COR-L47 (cell line): ENCODE measurements around the gene FLYWCH1.
"Not testable (repeated sequence)": the region's sequence is repeated elsewhere in the genome, so short reads cannot be mapped to it uniquely, and the experiment has no call there.

ENCODE experiments used
- DNase-seq: peaks from one replicate; lab custom pipeline; 2025; lab: John Stamatoyannopoulos, UW

FLYWCH1 gene

GRCh38 chr16:2925951-2926649 lies 14.4 kb downstream of the FLYWCH1 start:
- DNase-seq: no peak

- no peak for DNase-seq
These were observed 14.9 kb downstream of the FLYWCH1 start for GRCh38 chr16:2926650-2926999.

GRCh38 chr16:2927010-2927646 lies 15.4 kb downstream of the FLYWCH1 start:
- peak; percentile 82 for DNase-seq

- not testable (repeated sequence) for DNase-seq
These were observed 16.4 kb downstream of the FLYWCH1 start for GRCh38 chr16:2928151-2928550.

- DNase-seq: no peak
These were observed 17.1 kb downstream of the FLYWCH1 start for GRCh38 chr16:2928796-2929195.

GRCh38 chr16:2929693-2930092 lies 18.0 kb downstream of the FLYWCH1 start:
- DNase-seq: no peak

GRCh38 chr16:2930236-2930635 lies 18.5 kb downstream of the FLYWCH1 start:
- no peak for DNase-seq

GRCh38 chr16:2931231-2931914 lies 19.6 kb downstream of the FLYWCH1 start:
- DNase-seq: not testable (repeated sequence)

- DNase-seq: no peak
These were observed 21.4 kb downstream of the FLYWCH1 start for GRCh38 chr16:2933136-2933535.

GRCh38 chr16:2933701-2934100 lies 22.0 kb downstream of the FLYWCH1 start:
- DNase-seq: no peak

GRCh38 chr16:2934450-2934849 lies 22.7 kb downstream of the FLYWCH1 start:
- no peak for DNase-seq

- no peak for DNase-seq
These were observed 24.8 kb downstream of the FLYWCH1 start for GRCh38 chr16:2936436-2937011.

GRCh38 chr16:2937170-2937569 lies 25.4 kb downstream of the FLYWCH1 start:
- no peak for DNase-seq

GRCh38 chr16:2938206-2938605 lies 26.5 kb downstream of the FLYWCH1 start:
- DNase-seq: no peak

GRCh38 chr16:2939968-2940367 lies 28.2 kb downstream of the FLYWCH1 start:
- no peak for DNase-seq

GRCh38 chr16:2942045-2942444 lies 30.3 kb downstream of the FLYWCH1 start:
- no peak for DNase-seq

GRCh38 chr16:2943716-2944115 lies 32.0 kb downstream of the FLYWCH1 start:
- DNase-seq: not testable (repeated sequence)

- no peak for DNase-seq
These were observed 34.9 kb downstream of the FLYWCH1 start for GRCh38 chr16:2946649-2947048.

GRCh38 chr16:2948807-2949704 lies 37.3 kb downstream of the FLYWCH1 start:
- no peak for DNase-seq

- DNase-seq: no peak
These were observed 38.1 kb downstream of the FLYWCH1 start for GRCh38 chr16:2949705-2950352.

GRCh38 chr16:2950353-2950724 lies 38.6 kb downstream of the FLYWCH1 start:
- no peak for DNase-seq
